WTC11 (cell line): Measurements from ENCODE around the gene C19orf73.
A peak's percentile ranks its signal among the peaks of the same experiment; 100 is the strongest.

Experiments
- NFATC4 ChIP-seq: fragments of 250-450 bp; sonication (Bioruptor Pico); IDR thresholded peaks from 2 replicates; pipeline ENCODE4 v1.9.0; 2021; ENCODE audit warnings: mild to moderate bottlenecking
- TF ChIP-seq, protein P1 (sequence below): sonication (generic); formaldehyde crosslinking; IDR thresholded peaks from 2 replicates; pipeline ENCODE4 v1.8.0; 2023; ENCODE audit warnings: missing genetic modification reagents, mild to moderate bottlenecking, borderline replicate concordance
- TF ChIP-seq, protein P2 (sequence below): fragments of 200-600 bp; IDR thresholded peaks from 2 replicates; pipeline ENCODE4 v1.8.0; 2022; ENCODE audit warnings: antibody characterized with exemption

- TF ChIP-seq, protein P1, sequence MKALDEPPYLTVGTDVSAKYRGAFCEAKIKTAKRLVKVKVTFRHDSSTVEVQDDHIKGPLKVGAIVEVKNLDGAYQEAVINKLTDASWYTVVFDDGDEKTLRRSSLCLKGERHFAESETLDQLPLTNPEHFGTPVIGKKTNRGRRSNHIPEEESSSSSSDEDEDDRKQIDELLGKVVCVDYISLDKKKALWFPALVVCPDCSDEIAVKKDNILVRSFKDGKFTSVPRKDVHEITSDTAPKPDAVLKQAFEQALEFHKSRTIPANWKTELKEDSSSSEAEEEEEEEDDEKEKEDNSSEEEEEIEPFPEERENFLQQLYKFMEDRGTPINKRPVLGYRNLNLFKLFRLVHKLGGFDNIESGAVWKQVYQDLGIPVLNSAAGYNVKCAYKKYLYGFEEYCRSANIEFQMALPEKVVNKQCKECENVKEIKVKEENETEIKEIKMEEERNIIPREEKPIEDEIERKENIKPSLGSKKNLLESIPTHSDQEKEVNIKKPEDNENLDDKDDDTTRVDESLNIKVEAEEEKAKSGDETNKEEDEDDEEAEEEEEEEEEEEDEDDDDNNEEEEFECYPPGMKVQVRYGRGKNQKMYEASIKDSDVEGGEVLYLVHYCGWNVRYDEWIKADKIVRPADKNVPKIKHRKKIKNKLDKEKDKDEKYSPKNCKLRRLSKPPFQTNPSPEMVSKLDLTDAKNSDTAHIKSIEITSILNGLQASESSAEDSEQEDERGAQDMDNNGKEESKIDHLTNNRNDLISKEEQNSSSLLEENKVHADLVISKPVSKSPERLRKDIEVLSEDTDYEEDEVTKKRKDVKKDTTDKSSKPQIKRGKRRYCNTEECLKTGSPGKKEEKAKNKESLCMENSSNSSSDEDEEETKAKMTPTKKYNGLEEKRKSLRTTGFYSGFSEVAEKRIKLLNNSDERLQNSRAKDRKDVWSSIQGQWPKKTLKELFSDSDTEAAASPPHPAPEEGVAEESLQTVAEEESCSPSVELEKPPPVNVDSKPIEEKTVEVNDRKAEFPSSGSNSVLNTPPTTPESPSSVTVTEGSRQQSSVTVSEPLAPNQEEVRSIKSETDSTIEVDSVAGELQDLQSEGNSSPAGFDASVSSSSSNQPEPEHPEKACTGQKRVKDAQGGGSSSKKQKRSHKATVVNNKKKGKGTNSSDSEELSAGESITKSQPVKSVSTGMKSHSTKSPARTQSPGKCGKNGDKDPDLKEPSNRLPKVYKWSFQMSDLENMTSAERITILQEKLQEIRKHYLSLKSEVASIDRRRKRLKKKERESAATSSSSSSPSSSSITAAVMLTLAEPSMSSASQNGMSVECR (CRISPR knock-in tag) = peak; percentile 67; the same call in 1 of the 2 replicates
- TF ChIP-seq, protein P2, sequence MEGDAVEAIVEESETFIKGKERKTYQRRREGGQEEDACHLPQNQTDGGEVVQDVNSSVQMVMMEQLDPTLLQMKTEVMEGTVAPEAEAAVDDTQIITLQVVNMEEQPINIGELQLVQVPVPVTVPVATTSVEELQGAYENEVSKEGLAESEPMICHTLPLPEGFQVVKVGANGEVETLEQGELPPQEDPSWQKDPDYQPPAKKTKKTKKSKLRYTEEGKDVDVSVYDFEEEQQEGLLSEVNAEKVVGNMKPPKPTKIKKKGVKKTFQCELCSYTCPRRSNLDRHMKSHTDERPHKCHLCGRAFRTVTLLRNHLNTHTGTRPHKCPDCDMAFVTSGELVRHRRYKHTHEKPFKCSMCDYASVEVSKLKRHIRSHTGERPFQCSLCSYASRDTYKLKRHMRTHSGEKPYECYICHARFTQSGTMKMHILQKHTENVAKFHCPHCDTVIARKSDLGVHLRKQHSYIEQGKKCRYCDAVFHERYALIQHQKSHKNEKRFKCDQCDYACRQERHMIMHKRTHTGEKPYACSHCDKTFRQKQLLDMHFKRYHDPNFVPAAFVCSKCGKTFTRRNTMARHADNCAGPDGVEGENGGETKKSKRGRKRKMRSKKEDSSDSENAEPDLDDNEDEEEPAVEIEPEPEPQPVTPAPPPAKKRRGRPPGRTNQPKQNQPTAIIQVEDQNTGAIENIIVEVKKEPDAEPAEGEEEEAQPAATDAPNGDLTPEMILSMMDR = no peak
- no peak for TF ChIP-seq NFATC4 (CRISPR knock-in tag)
Measured at GRCh38 chr19:49149652-49150105, 30.7 kb upstream of the C19orf73 start.
